Kidney (tissue), 14 donors: ENCODE data around the gene PITPNC1. TPM values are rescaled to one million over a fixed set of nuclear protein-coding genes. Genes with fewer than 3 reads are reported as not detected.

Experiments
- DNase-seq, 5 donors: peaks; one replicate each; pipeline ENCODE4 v3.0.0-alpha.2; 2013 to 2020
- FAIRE-seq: peaks from 2 replicates; lab custom pipeline; 2012; peaks lifted over from hg19 to GRCh38; lab: Jason Lieb, UNC
- H3K27ac ChIP-seq, 2 donors: one replicate each; pipeline ENCODE4 v1.7.0; 2013; ENCODE audit warnings: low read depth in 2 of 2, low read length in 2 of 2, inconsistent platforms in 1 of 2
- H3K27me3 ChIP-seq: one replicate; pipeline ENCODE4 v1.7.1; 2013; ENCODE audit warnings: low read length, inconsistent platforms; ENCODE audit not compliant: control insufficient read depth, insufficient read depth
- H3K36me3 ChIP-seq, 3 donors: one replicate each; pipeline versions ENCODE4 v1.7.0 to v1.7.1; 2013; ENCODE audit warnings: low read length in 3 of 3, control low read depth in 1 of 3, inconsistent platforms in 1 of 3; ENCODE audit not compliant: insufficient read depth in 3 of 3, control insufficient read depth in 2 of 3
- H3K4me1 ChIP-seq, 3 donors: one replicate each; pipeline versions ENCODE4 v1.7.0 to v1.7.1; 2013; ENCODE audit warnings: low read length in 3 of 3, inconsistent platforms in 1 of 3, low read depth in 1 of 3; ENCODE audit not compliant: control insufficient read depth in 2 of 3, insufficient read depth in 2 of 3
- H3K4me3 ChIP-seq, 3 donors: one replicate each; pipeline versions ENCODE4 v1.7.0 to v1.8.1; 2013; ENCODE audit warnings: low read length in 3 of 3, control low read depth in 1 of 3, inconsistent platforms in 1 of 3
- H3K9ac ChIP-seq, 3 donors: one replicate each; pipeline versions ENCODE4 v1.7.0 to v1.7.1; 2013; ENCODE audit warnings: low read length in 3 of 3, control low read depth in 1 of 3, inconsistent platforms in 1 of 3
- H3K9me3 ChIP-seq, 3 donors: one replicate each; pipeline versions ENCODE4 v1.7.0 to v1.7.1; 2013; ENCODE audit warnings: low read length in 3 of 3, control low read depth in 1 of 3, inconsistent platforms in 1 of 3; ENCODE audit not compliant: control insufficient read depth in 2 of 3, insufficient read depth in 1 of 3
- CTCF ChIP-seq: IDR thresholded peaks from 3 replicates; pipeline ENCODE4 v1.5.1; 2012; ENCODE audit warnings: mild to moderate bottlenecking, moderate library complexity, borderline replicate concordance; ENCODE audit not compliant: insufficient read depth; ENCODE audit errors: extremely low read depth
- intact Hi-C: fragments of 100-400 bp; cut with DNase I; formaldehyde crosslinking; loops from one replicate; pipeline ENCODE4 v1.11.1; 2022
- polyA plus RNA-seq: library from polyadenylated mRNA; stranded (reverse); fragments of 350-450 nt; fragmentation: Illumina TruSeq; extraction: RNeasy Lipid Tissue Mini Kit (QIAGEN cat#74804); gene quantifications from one replicate; pipeline ENCODE4 v1.2.3, GENCODE V29; 2014; ENCODE audit warnings: low read depth, low replicate concordance; ENCODE audit not compliant: insufficient read depth
- total RNA-seq: library from RNA; stranded (reverse); fragmentation: NEBNext Ultra II Directional; extraction: Animal tissue kit (Norgen Biotek cat#: 25700); gene quantifications from one replicate; pipeline ENCODE4 v1.2.1, GENCODE V29; 2021
- donor health status: control.
- donor health status: control.
- donor health status: control.
- donor health status: control.
- donor health status: control.
- donor health status: DM: yes; HTN: yes; CAD: no.
- donor health status: Normal renal cell carcinoma (clear cell type).

Gene PITPNC1
- total and polyA plus RNA-seq, 2 donors from 2014 or later, result 14.2 to 41.3 TPM

- Histone ChIP-seq H3K27me3 (no peaks in the 10 kb centered on the region), H3K9ac (no peak overlapping the region), H3K36me3 (no peaks in the 10 kb centered on the region), H3K4me3 (no peak overlapping the region), H3K9me3 (no peaks in the 10 kb centered on the region), H3K4me1 (no peaks in the 10 kb centered on the region), H3K27ac (no peak overlapping the region)
- FAIRE-seq (no peak), DNase-seq (no peak)
- intact Hi-C loops, result no loop called here
- no peak for TF ChIP-seq CTCF
These were observed 331.3 kb downstream of the PITPNC1 start for GRCh38 chr17:67708378-67708777.

GRCh38 chr17:67711916-67712315, 334.8 kb downstream of the PITPNC1 start:
- no peak for TF ChIP-seq CTCF
- Histone ChIP-seq H3K4me3 (no peak overlapping the region), H3K9me3 (no peaks in the 10 kb centered on the region), H3K9ac (no peak overlapping the region), H3K27ac (no peak overlapping the region), H3K4me1 (peaks cover 0 to 4% (median 3%) of the 10 kb centered on the region in 3 donors), H3K27me3 (no peaks in the 10 kb centered on the region), H3K36me3 (no peaks in the 10 kb centered on the region)
- intact Hi-C loops, result no loop called here
- DNase-seq (no peak), FAIRE-seq (no peak)

- no peak for TF ChIP-seq CTCF
- FAIRE-seq (no peak), DNase-seq (no peak)
- Histone ChIP-seq H3K9ac (no peak overlapping the region), H3K9me3 (no peaks in the 10 kb centered on the region), H3K4me1 (peaks cover 0 to 7% (median 3%) of the 10 kb centered on the region in 3 donors), H3K27me3 (no peaks in the 10 kb centered on the region), H3K27ac (no peak overlapping the region), H3K36me3 (no peaks in the 10 kb centered on the region), H3K4me3 (no peak overlapping the region)
- intact Hi-C loops, result no loop called here
These were observed 335.3 kb downstream of the PITPNC1 start for GRCh38 chr17:67712375-67712774.

GRCh38 chr17:67713169-67713568, 336.1 kb downstream of the PITPNC1 start:
- Histone ChIP-seq H3K27me3 (no peaks in the 10 kb centered on the region), H3K36me3 (no peaks in the 10 kb centered on the region), H3K27ac (no peak overlapping the region), H3K4me1 (peaks cover 0 to 7% (median 3%) of the 10 kb centered on the region in 3 donors), H3K4me3 (no peak overlapping the region), H3K9me3 (no peaks in the 10 kb centered on the region), H3K9ac (no peak overlapping the region)
- intact Hi-C loops, result no loop called here
- no peak for TF ChIP-seq CTCF
- no peak for FAIRE-seq
- DNase-seq, result no peak
